Neural cell (in vitro differentiated cells): ENCODE data around the gene RGS16. TPM values are rescaled to one million over a fixed set of nuclear protein-coding genes. Genes with fewer than 3 reads are reported as not detected.

ENCODE experiments used
- H2AFZ ChIP-seq: fragments of 200-600, 300-800 bp; sonication (generic), shearing (Covaris generic); 2 replicates; pipeline ENCODE4 v1.6.0; 2014; ENCODE audit warnings: low read depth, mild to moderate bottlenecking, antibody characterized with exemption, low read length, moderate library complexity
- H3F3A ChIP-seq: fragments of 200-600 bp; shearing (Covaris generic); 2 replicates; pipeline ENCODE4 v1.6.1; 2016; ENCODE audit warnings: mild to moderate bottlenecking, moderate library complexity, mixed read lengths, antibody characterized with exemption, low read length; ENCODE audit not compliant: insufficient read depth, poor library complexity, severe bottlenecking
- H3K27ac ChIP-seq: fragments of 200-600, 300-800 bp; sonication (generic), shearing (Covaris generic); 2 replicates; pipeline ENCODE4 v1.5.1; 2014; ENCODE audit warnings: mild to moderate bottlenecking, low read length, moderate library complexity
- H3K27me3 ChIP-seq: fragments of 300-800, 200-600 bp; sonication (generic), shearing (Covaris generic); 2 replicates; pipeline ENCODE4 v1.6.0; 2014; ENCODE audit warnings: mild to moderate bottlenecking, low read depth, low read length, moderate library complexity; ENCODE audit not compliant: insufficient read depth
- H3K36me3 ChIP-seq: fragments of 300-800, 200-600 bp; sonication (generic), shearing (Covaris generic); 2 replicates; pipeline ENCODE4 v1.5.1; 2014; ENCODE audit warnings: mild to moderate bottlenecking, antibody characterized with exemption, low read length, moderate library complexity; ENCODE audit not compliant: insufficient read depth
- H3K4me2 ChIP-seq: fragments of 300-800, 200-600 bp; sonication (generic), shearing (Covaris generic); 2 replicates; pipeline ENCODE4 v1.6.0; 2014; ENCODE audit warnings: mild to moderate bottlenecking, low read length
- H3K4me3 ChIP-seq: fragments of 300-800, 200-600 bp; sonication (generic), shearing (Covaris generic); 2 replicates; pipeline ENCODE4 v1.5.1; 2014; ENCODE audit warnings: mild to moderate bottlenecking, low read length, moderate library complexity
- H3K79me2 ChIP-seq: fragments of 200-600 bp; shearing (Covaris generic); replicated peaks from 2 replicates; pipeline ENCODE4 v1.6.0; 2014; ENCODE audit warnings: mild to moderate bottlenecking, low read length, moderate library complexity; ENCODE audit not compliant: insufficient read depth
- H3K9ac ChIP-seq: fragments of 300-800, 200-600 bp; sonication (generic), shearing (Covaris generic); 2 replicates; pipeline ENCODE4 v1.6.1; 2016; ENCODE audit warnings: mild to moderate bottlenecking, low read length, mixed read lengths
- H3K9me2 ChIP-seq: fragments of 200-600 bp; shearing (Covaris generic); 2 replicates; pipeline ENCODE4 v1.6.1; 2016; ENCODE audit warnings: mild to moderate bottlenecking, low read length, mixed read lengths; ENCODE audit not compliant: insufficient read depth
- H3K9me3 ChIP-seq: fragments of 200-600, 300-800 bp; sonication (generic), shearing (Covaris generic); 2 replicates; pipeline ENCODE4 v1.6.1; 2016; ENCODE audit warnings: mild to moderate bottlenecking, mixed run types, low read length, moderate library complexity, mixed read lengths
- H4K20me1 ChIP-seq: fragments of 200-600 bp; shearing (Covaris generic); 2 replicates; pipeline ENCODE4 v1.6.1; 2016; ENCODE audit warnings: mild to moderate bottlenecking, mixed run types; ENCODE audit not compliant: insufficient read depth
- MXI1 ChIP-seq: fragments of 450-650 bp; conservative IDR thresholded peaks from 2 replicates; pipeline ENCODE4 v1.6.1; 2014; ENCODE audit warnings: antibody characterized with exemption, mild to moderate bottlenecking; ENCODE audit not compliant: poor library complexity, severe bottlenecking
- POLR2AphosphoS5 ChIP-seq: IDR thresholded peaks from 2 replicates; pipeline ENCODE4 v1.6.1; 2012
- RAD21 ChIP-seq: fragments of 450-650 bp; conservative IDR thresholded peaks from 2 replicates; pipeline ENCODE4 v1.6.1; 2014; ENCODE audit warnings: antibody characterized with exemption, mild to moderate bottlenecking, moderate library complexity
- TAF1 ChIP-seq: IDR thresholded peaks from 2 replicates; pipeline ENCODE4 v1.6.1; 2012; ENCODE audit warnings: low read depth
- polyA plus RNA-seq: library from polyadenylated mRNA; depleted of rRNA; stranded (reverse); fragments of >200 nt; gene quantifications from 2 replicates; pipeline ENCODE4 v1.2.3, GENCODE V29; 2014
- TF ChIP-seq, protein P1 (sequence below): fragments of 450-650 bp; IDR thresholded peaks from 2 replicates; pipeline ENCODE4 v1.5.1; 2014; ENCODE audit warnings: antibody characterized with exemption, mild to moderate bottlenecking, moderate library complexity; ENCODE audit not compliant: poor library complexity, severe bottlenecking
- TF ChIP-seq, protein P2 (sequence below): IDR thresholded peaks from 2 replicates; pipeline ENCODE4 v1.6.1; 2012; ENCODE audit warnings: borderline replicate concordance

RGS16 gene
- polyA plus RNA-seq, 1 donor from 2014 or later = 1.1 TPM

DNA sequence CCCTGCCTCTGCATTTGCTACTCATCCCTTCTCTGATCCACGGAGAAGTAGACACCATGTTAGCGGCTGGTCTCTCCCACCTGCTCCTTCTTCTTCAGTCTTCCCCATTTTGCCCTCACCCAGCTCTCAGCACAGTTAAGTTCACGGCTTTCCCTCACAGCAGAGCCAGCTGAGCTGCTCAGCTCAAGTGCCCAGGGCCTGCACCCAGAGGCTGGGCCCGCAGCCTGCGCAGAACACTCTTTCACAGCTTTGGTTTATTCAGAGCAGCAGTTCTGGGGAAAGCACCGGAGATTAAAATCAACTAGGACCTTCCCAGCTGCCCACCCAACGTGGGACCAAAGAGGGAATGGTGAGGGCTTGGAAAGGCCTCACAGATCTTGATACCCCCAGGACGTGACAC is 38.3 kb upstream of the RGS16 start:
- no peak overlapping the region for H3K9ac ChIP-seq
- no peak overlapping the region for H3K4me2 ChIP-seq
- no peak overlapping the region for H2AFZ ChIP-seq
- no peaks in the 10 kb centered on the region for H3K9me3 ChIP-seq
- H3K4me3 ChIP-seq = no peak overlapping the region
- no peaks in the 10 kb centered on the region for H3K9me2 ChIP-seq
- no peaks in the 10 kb centered on the region for H3K79me2 ChIP-seq
- H3K27me3 ChIP-seq = no peaks in the 10 kb centered on the region
- H3K27ac ChIP-seq = no peak overlapping the region
- H3K36me3 ChIP-seq = no peaks in the 10 kb centered on the region
- H4K20me1 ChIP-seq = no peaks in the 10 kb centered on the region
- TF ChIP-seq, protein P1, sequence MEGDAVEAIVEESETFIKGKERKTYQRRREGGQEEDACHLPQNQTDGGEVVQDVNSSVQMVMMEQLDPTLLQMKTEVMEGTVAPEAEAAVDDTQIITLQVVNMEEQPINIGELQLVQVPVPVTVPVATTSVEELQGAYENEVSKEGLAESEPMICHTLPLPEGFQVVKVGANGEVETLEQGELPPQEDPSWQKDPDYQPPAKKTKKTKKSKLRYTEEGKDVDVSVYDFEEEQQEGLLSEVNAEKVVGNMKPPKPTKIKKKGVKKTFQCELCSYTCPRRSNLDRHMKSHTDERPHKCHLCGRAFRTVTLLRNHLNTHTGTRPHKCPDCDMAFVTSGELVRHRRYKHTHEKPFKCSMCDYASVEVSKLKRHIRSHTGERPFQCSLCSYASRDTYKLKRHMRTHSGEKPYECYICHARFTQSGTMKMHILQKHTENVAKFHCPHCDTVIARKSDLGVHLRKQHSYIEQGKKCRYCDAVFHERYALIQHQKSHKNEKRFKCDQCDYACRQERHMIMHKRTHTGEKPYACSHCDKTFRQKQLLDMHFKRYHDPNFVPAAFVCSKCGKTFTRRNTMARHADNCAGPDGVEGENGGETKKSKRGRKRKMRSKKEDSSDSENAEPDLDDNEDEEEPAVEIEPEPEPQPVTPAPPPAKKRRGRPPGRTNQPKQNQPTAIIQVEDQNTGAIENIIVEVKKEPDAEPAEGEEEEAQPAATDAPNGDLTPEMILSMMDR = no peak
- TF ChIP-seq RAD21 (no peak), POLR2AphosphoS5 (no peak)
- no peaks in the 10 kb centered on the region for H3F3A ChIP-seq

DNA sequence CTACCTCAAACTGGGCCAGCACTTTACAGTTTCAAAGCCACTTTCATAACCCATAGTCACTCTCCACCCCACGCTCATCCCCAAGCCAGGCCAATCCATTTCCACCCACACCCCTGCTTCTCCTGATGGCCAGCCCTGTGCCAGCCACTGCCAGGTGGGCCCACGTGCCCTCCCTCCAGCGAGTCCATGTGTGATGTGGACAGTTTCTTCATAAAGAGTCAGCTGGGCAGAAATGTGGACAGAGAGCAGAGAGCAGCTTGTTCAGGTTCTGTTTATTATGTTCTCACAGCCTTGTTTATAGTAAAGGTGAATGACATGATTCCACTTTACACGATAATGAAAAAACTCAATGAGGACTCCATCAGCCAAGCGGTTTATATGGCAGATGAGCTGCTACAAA is 37.4 kb upstream of the RGS16 start:
- Histone ChIP-seq H3K9me3 (no peaks in the 10 kb centered on the region), H3F3A (no peaks in the 10 kb centered on the region), H3K9ac (no peak overlapping the region), H3K4me3 (no peak overlapping the region), H3K27ac (no peak overlapping the region), H3K36me3 (no peaks in the 10 kb centered on the region), H2AFZ (no peak overlapping the region), H4K20me1 (no peaks in the 10 kb centered on the region), H3K4me2 (no peak overlapping the region), H3K9me2 (no peaks in the 10 kb centered on the region), H3K79me2 (no peaks in the 10 kb centered on the region), H3K27me3 (no peaks in the 10 kb centered on the region)
- TF ChIP-seq POLR2AphosphoS5 (no peak), MXI1 (no peak)
- TF ChIP-seq, protein P2, sequence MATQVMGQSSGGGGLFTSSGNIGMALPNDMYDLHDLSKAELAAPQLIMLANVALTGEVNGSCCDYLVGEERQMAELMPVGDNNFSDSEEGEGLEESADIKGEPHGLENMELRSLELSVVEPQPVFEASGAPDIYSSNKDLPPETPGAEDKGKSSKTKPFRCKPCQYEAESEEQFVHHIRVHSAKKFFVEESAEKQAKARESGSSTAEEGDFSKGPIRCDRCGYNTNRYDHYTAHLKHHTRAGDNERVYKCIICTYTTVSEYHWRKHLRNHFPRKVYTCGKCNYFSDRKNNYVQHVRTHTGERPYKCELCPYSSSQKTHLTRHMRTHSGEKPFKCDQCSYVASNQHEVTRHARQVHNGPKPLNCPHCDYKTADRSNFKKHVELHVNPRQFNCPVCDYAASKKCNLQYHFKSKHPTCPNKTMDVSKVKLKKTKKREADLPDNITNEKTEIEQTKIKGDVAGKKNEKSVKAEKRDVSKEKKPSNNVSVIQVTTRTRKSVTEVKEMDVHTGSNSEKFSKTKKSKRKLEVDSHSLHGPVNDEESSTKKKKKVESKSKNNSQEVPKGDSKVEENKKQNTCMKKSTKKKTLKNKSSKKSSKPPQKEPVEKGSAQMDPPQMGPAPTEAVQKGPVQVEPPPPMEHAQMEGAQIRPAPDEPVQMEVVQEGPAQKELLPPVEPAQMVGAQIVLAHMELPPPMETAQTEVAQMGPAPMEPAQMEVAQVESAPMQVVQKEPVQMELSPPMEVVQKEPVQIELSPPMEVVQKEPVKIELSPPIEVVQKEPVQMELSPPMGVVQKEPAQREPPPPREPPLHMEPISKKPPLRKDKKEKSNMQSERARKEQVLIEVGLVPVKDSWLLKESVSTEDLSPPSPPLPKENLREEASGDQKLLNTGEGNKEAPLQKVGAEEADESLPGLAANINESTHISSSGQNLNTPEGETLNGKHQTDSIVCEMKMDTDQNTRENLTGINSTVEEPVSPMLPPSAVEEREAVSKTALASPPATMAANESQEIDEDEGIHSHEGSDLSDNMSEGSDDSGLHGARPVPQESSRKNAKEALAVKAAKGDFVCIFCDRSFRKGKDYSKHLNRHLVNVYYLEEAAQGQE = no peak

DNA sequence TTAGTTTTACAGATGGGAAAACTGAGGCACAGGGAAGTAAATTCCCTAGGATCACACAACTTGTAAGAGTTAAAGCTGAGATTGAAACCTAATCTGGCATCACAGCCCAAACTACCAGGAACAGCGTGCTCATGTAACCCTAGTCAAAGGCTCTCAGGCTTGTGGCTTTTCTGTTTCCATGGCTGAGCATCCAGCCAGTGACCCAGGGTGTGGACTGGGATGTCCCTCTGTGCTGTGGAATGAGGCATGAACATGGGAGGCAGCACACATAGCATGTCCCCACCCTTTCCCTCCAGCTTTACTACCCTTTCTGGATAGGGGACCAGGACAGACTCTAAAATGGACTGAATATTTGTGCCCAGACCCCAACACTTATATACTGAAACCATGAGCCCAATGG is 35.1 kb upstream of the RGS16 start:
- no peaks in the 10 kb centered on the region for H3K27me3 ChIP-seq

More for the DNA sequence above, 35.1 kb upstream of the RGS16 start:
- no peaks in the 10 kb centered on the region for H4K20me1 ChIP-seq
- H2AFZ ChIP-seq = no peak overlapping the region
- no peaks in the 10 kb centered on the region for H3K36me3 ChIP-seq
- H3K4me3 ChIP-seq = no peak overlapping the region
- TF ChIP-seq POLR2AphosphoS5 = no peak
- TF ChIP-seq TAF1 = no peak
- H3K4me2 ChIP-seq = no peak overlapping the region
- no peaks in the 10 kb centered on the region for H3K9me3 ChIP-seq
- H3K9ac ChIP-seq = no peak overlapping the region
- no peak overlapping the region for H3K27ac ChIP-seq
- H3K79me2 ChIP-seq = no peaks in the 10 kb centered on the region
- no peaks in the 10 kb centered on the region for H3K9me2 ChIP-seq
- no peaks in the 10 kb centered on the region for H3F3A ChIP-seq
